Astrocyte of the cerebellum (primary cell): ENCODE results near the gene ZDHHC14.
"Not testable (repeated sequence)": the region's sequence is repeated elsewhere in the genome, so short reads cannot be mapped to it uniquely, and the experiment has no call there.

Source experiments
- DNase-seq: peaks from one replicate; pipeline ENCODE4 v3.0.0-alpha.2; 2011; ENCODE audit warnings: low read depth
- H3K4me3 ChIP-seq: 2 replicates; pipeline ENCODE4 v1.5.1; 2011; ENCODE audit warnings: mild to moderate bottlenecking, low read depth, low read length, moderate library complexity
- in situ Hi-C: cut with HindIII; loops from 2 replicates; pipeline ENCODE4 v1.10.0; 2017; ENCODE audit warnings: low sequenced_read_pairs
- TF ChIP-seq, protein P1 (sequence below): IDR thresholded peaks from 2 replicates; pipeline ENCODE4 v1.5.1; 2012; ENCODE audit warnings: low read length, low read depth, moderate library complexity, mild to moderate bottlenecking; ENCODE audit errors: missing control alignments

Gene ZDHHC14

DNA sequence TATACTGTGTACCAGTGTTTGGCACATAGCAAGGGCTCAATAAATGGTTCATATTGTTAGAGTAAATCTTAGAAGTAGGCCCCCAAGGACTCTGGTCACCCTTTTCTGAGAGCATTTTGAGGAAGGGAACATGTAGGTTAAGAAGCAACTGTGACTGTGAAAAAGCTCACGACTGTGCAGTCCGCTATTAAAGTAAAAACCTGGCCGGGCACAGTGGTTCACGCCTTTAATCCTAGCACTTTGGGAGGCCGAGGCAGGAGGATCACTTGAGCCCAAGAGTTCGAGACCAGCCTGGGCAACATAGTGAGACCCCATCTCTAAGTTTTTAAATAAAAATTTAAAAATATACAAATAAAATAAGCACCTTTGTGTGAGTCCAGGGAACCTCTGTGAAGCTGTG is 5.0 kb downstream of the ZDHHC14 start:
- TF ChIP-seq, protein P1, sequence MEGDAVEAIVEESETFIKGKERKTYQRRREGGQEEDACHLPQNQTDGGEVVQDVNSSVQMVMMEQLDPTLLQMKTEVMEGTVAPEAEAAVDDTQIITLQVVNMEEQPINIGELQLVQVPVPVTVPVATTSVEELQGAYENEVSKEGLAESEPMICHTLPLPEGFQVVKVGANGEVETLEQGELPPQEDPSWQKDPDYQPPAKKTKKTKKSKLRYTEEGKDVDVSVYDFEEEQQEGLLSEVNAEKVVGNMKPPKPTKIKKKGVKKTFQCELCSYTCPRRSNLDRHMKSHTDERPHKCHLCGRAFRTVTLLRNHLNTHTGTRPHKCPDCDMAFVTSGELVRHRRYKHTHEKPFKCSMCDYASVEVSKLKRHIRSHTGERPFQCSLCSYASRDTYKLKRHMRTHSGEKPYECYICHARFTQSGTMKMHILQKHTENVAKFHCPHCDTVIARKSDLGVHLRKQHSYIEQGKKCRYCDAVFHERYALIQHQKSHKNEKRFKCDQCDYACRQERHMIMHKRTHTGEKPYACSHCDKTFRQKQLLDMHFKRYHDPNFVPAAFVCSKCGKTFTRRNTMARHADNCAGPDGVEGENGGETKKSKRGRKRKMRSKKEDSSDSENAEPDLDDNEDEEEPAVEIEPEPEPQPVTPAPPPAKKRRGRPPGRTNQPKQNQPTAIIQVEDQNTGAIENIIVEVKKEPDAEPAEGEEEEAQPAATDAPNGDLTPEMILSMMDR = no peak
- DNase-seq = no peak
- no peak overlapping the region for H3K4me3 ChIP-seq
- in situ Hi-C loops = no loop called here

DNA sequence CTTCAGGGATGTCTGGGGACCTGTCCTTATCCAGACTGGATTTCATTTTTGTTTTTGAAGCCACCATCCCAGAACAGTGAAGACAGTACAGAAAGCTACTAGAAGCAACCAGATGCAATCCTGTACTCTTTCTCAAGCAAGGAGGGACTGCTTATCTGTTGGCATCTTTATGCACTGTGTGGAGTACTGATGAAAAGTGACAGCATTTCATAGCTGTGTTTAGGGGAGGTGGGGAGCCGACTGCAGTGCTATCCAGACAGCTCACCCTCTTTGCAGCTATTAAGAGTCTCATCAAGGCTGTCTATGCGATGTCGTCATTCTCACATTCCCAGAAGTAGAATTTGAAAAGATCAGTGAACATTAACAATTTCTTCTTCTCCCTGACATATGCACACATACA is 5.5 kb downstream of the ZDHHC14 start:
- no peak for DNase-seq
- in situ Hi-C loops = no loop called here
- no peak overlapping the region for H3K4me3 ChIP-seq
- TF ChIP-seq, protein P1 = no peak

DNA sequence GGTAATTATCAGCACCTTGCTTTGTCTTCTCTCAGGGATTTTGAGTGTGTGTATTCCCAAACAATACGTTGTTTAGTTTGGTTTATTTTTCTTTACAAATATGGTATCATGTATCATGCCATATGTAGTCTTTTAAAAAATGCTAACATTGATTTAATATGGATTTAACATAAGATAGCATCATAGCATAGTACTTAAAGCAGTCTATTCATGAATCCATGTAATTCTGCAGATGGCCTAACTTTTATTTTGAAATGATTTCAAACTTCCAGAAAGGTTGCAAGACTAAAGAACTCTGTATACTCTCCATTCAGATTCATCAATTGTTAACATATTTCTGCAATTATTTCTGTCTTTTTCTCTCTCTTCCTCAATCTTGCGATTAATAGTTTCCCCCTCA is 7.9 kb downstream of the ZDHHC14 start:
- in situ Hi-C loops = no loop called here
- TF ChIP-seq, protein P1 = no peak

DNA sequence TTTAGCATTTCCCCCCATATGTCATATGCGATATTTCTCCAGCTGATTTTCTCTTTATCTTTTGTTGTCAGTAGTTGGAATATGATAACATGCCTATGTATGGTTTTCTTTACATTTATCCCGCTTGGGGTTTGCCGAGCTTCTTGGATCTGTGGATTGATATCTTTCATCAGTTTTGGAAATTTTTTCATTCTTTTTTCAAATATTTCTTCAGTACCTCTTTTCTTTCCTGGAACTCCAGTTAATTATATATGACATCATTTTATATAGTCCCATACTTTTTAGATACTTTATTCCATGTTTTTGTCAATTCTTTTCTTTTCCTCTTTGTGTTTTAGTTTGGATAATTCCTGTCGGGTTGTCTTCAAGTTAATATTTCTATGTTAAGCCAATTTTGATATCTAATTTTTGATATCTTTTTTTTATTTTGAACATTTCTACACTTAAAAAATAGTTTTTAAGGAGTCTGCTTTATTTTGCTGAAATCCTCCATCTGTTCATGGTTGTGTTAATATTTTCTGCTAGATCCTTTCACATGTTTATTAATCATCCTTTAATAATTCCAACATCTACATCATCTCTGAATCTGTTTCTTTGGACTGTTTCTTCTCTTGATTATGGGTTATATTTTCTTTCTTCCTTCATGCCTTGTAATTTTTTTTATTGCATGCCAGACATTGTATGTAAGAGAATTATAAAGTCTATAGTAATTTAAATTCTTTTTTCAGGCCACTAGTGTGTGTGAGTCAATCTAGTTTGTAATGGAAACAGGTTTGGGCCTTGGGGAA is 9.5 kb downstream of the ZDHHC14 start:
- TF ChIP-seq, protein P1 = no peak
- in situ Hi-C loops = no loop called here
- no peak for DNase-seq
- H3K4me3 ChIP-seq = no peak overlapping the region

More for the DNA sequence above, 7.9 kb downstream of the ZDHHC14 start:
- H3K4me3 ChIP-seq = no peak overlapping the region
- DNase-seq = no peak

DNA sequence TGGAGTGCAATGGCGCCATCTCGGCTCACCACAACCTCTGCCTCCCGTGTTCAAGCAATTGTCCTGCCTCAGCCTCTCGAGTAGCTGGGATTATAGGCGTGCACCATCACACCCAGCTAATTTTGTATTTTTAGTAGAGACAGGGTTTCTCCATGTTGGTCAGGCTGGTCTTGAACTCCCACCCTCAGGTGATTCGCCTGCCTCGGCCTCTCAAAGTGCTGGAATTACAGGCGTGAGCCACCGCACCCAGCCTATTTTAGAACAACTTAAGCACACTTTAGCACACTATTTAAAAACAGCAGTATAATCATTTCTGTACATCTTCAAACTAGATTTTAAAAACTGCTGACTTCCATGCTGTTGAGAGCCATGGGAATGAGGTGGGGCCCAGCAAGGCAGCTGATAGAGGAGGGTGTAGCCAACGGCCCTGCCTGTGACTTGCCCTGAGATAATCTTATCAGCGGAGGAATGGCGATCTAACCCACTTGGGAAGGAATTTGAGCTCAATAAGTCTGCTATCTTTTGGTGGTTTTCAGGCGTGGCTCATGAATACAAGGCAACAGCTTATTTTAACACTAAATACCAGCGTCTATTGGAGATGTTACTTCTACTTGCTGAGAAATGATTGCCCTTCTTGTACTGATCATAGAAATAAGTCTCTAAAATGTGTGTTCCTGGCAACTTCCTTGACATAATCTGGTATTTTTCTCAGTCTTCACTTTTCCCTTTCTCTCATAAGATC is 12.1 kb downstream of the ZDHHC14 start:
- H3K4me3 ChIP-seq = no peak overlapping the region

DNA sequence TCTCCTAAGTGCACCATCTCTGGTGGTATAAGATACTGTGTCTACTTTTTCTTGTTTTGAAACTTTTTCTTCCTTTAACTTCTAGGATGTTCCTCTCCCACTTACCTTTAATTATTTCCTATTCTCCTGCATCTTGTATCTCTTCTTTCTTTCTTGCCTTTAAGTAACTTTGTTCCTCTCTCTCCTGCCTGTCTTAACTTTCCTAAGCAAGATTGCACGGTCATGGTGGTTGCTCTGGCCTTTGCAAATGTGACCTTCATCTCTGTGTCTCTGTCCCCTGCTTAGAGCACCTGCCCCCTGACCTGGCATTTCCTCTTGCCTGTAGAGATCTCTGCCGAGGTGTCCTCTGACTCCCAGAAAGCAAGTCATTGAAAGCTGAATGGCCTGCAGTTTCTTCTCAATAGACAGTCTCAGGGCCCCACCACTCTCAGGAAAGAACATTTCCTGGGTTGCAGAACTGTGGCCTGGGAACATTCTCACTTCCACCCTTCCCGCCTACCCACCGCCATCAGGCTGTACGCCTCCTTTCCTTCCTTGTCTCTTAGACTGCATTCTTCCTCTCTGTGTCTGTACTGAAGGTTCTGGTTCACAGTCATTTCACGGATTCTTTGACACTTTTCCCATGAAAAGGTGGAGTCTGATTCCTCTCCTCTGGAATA is 12.8 kb downstream of the ZDHHC14 start:
- H3K4me3 ChIP-seq = no peak overlapping the region

More for the DNA sequence above, 12.1 kb downstream of the ZDHHC14 start:
- TF ChIP-seq, protein P1 = no peak
- DNase-seq = no peak
- in situ Hi-C loops = no loop called here

DNA sequence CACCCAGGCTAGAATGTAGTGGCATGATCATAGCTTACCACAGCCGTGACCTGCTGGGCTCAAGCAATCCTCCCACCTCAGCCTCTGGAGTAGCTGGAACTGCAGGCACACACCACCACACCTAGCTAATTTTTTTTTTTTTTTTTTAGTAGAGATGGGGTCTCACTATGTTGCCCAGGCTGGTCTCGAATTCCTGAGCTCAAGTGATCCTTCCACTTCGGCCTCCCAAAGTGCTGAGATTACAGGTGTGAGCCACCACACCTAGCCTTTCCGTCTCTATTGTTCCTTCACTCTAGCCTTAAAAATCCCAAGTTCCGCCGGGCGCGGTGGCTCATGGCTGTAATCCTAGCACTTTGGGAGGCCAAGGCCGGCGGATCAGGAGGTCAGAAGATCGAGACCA is 14.2 kb downstream of the ZDHHC14 start:
- in situ Hi-C loops, DNase-seq, H3K4me3 ChIP-seq: not testable (repeated sequence)

More for the DNA sequence above, 12.8 kb downstream of the ZDHHC14 start:
- in situ Hi-C loops = no loop called here
- TF ChIP-seq, protein P1 = no peak
- DNase-seq = no peak
